Measurements from ENCODE around the gene ARL5A.

DNA sequence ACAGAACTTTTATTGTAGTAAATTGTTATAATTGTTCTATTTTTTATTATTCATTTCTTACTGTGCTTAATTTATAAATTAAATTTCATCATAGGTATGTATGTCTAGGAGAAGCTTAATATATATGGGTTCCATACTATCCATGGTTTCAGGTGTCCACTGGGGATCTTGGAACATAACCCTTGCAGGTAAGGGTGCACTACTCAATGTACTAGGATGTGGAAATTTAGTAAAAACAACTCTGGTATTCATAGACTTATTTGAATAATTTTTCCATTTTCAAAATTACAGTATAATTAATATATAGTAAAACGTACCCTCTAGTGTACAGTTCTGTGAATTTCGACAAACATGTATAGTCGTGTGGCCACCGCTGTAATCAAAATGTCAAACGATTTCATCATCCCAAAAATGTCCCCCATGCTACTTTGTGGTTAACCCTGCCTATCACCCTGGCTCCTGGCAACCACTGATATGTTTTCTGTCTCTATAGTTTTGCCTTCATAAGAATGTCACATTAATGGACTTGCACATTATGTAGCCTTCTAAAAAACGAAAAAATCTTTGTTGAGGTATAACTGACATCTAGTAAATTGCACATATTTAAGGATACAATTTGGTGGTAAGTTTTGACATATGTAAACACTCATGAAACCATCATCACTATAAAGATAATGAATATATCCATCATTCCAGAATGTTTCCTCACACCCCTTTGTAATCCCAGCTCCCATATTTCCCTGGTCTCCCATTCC, 45.7 kb downstream of the ARL5A start:
- TF ChIP-seq POLR2A (IDR thresholded peaks at IDR 0.05; ENCODE audit: low read depth, low read length) (no peak), TAF1 (IDR thresholded peaks at IDR 0.05; ENCODE audit: low read depth, low read length) (no peak), POLR2AphosphoS5 (IDR thresholded peaks at IDR 0.05; ENCODE audit: low read depth, low read length) (no peak), SPI1 (IDR thresholded peaks at IDR 0.05; ENCODE audit: low read depth, low read length) (no peak), POU2F2 (IDR thresholded peaks at IDR 0.05; ENCODE audit: low read depth, low read length) (no peak), PAX5 (IDR thresholded peaks at IDR 0.05; ENCODE audit: insufficient read depth, low read length, severe bottlenecking) (no peak)

Measured in GM12891 (cell line).